GM12878 (cell line): ENCODE measurements around the gene RPS6KA2. TPM values are rescaled to one million over a fixed set of nuclear protein-coding genes. Genes with fewer than 3 reads are reported as not detected.

Experiments used
- ATAC-seq: fragments of 200-7000 bp; cut with Tn5 transposase; 3 replicates; pipeline ENCODE4 v1.9.1; 2020; ENCODE audit warnings: mild to moderate bottlenecking, moderate library complexity
- BruUV-seq: library from RNA; stranded (reverse); fragments of 400-500 nt; replicated peaks from 2 replicates; lab custom pipeline; 2021; lab: Mats Ljungman, UMichigan
- CTCF ChIA-PET: fragments of 300-600 bp; sonication (Branson Sonifier 250); formaldehyde crosslinking; extraction: SDS; loops from one replicate; lab custom pipeline; 2021; ENCODE audit warnings: inconsistent platforms; lab: Yijun Ruan, JAX
- POLR2A ChIA-PET: fragments of 350-600 bp; formaldehyde crosslinking; extraction: SDS; loops from one replicate; lab custom pipeline; 2021; ENCODE audit warnings: inconsistent platforms; lab: Charles Lee
- RAD21 ChIA-PET: fragments of 300-600 bp; sonication (Branson Sonifier 250); formaldehyde crosslinking; loops from one replicate; lab custom pipeline; 2023; ENCODE audit warnings: antibody characterized with exemption; ENCODE audit not compliant: unreplicated experiment; lab: Charles Lee
- SMC1A ChIA-PET: fragments of 300-600 bp; sonication (Branson Sonifier 250); formaldehyde crosslinking; loops from one replicate; lab custom pipeline; 2023; ENCODE audit not compliant: unreplicated experiment, uncharacterized antibody; lab: Charles Lee
- DNase-seq: peaks from one replicate; pipeline ENCODE4 v3.0.0-alpha.2; 2011; ENCODE audit warnings: low read depth, low spot score
- FAIRE-seq: peaks from 3 replicates; lab custom pipeline; 2011; peaks lifted over from hg19 to GRCh38; lab: Jason Lieb, UNC
- H2AFZ ChIP-seq: 2 replicates; pipeline ENCODE4 v1.6.0; 2011; ENCODE audit warnings: low read depth, low read length, control low read depth; ENCODE audit not compliant: control insufficient read depth
- H3K27ac ChIP-seq: 2 replicates; pipeline ENCODE4 v1.5.1; 2011; ENCODE audit warnings: control low read depth; ENCODE audit not compliant: control insufficient read depth, insufficient read depth
- H3K27me3 ChIP-seq, 2 experiments: replicated peaks in 1 of 2; 2 replicates each; pipeline versions ENCODE4 v1.6.0 to v1.6.1; 2011; ENCODE audit warnings: low read length in 1 of 2; ENCODE audit not compliant: control insufficient read depth in 2 of 2, insufficient read depth in 2 of 2
- H3K36me3 ChIP-seq, 2 experiments: 2 replicates each; pipeline ENCODE4 v1.5.1; 2011; ENCODE audit warnings: low read length in 1 of 2; ENCODE audit not compliant: control insufficient read depth in 2 of 2, insufficient read depth in 2 of 2
- H3K4me1 ChIP-seq: 2 replicates; pipeline ENCODE4 v1.6.1; 2011; ENCODE audit warnings: mild to moderate bottlenecking, low read length, moderate library complexity, mixed read lengths; ENCODE audit not compliant: control insufficient read depth, insufficient read depth
- H3K4me2 ChIP-seq: 2 replicates; pipeline ENCODE4 v1.6.0; 2011; ENCODE audit warnings: control low read depth; ENCODE audit not compliant: control insufficient read depth, insufficient read depth
- H3K4me3 ChIP-seq: fragments of 200-600 bp; sonication (generic); 2 replicates; pipeline ENCODE4 v1.5.1; 2016
- H3K79me2 ChIP-seq: 2 replicates; pipeline ENCODE4 v1.6.0; 2011; ENCODE audit warnings: low read length; ENCODE audit not compliant: control insufficient read depth, insufficient read depth
- H3K9ac ChIP-seq: 2 replicates; pipeline ENCODE4 v1.8.0; 2011; ENCODE audit warnings: low read length, control low read depth, mixed read lengths; ENCODE audit not compliant: control insufficient read depth, insufficient read depth
- H3K9me3 ChIP-seq: replicated peaks from 3 replicates; pipeline ENCODE4 v1.5.1; 2011; ENCODE audit warnings: mild to moderate bottlenecking, low read length; ENCODE audit not compliant: control insufficient read depth, insufficient read depth
- H4K20me1 ChIP-seq: 2 replicates; pipeline ENCODE4 v1.6.0; 2011; ENCODE audit not compliant: control insufficient read depth, insufficient read depth
- BCL3 ChIP-seq: IDR thresholded peaks from 2 replicates; pipeline ENCODE4 v1.6.1; 2011; ENCODE audit warnings: borderline replicate concordance, low read depth, mild to moderate bottlenecking, moderate library complexity, low read length; ENCODE audit not compliant: insufficient read depth, poor library complexity, severe bottlenecking
- EED ChIP-seq: sonication (generic); IDR thresholded peaks from 2 replicates; pipeline ENCODE4 v1.6.1; 2016; ENCODE audit warnings: antibody characterized with exemption, low read depth
- EP300 ChIP-seq, 2 experiments: fragments of 150-350 bp in 1 of 2; IDR thresholded peaks; 2 replicates each; pipeline ENCODE4 v1.6.1; 2011 to 2012; ENCODE audit warnings: low read depth in 2 of 2, low read length in 2 of 2, borderline replicate concordance in 1 of 2, improper control_type of control experiment in 1 of 2, inconsistent platforms in 1 of 2; ENCODE audit not compliant: control insufficient read depth in 1 of 2
- JUND ChIP-seq: IDR thresholded peaks from 2 replicates; pipeline ENCODE4 v1.6.1; 2012; ENCODE audit warnings: low read depth, mild to moderate bottlenecking, low read length, improper control_type of control experiment, moderate library complexity
- NFIC ChIP-seq: IDR thresholded peaks from 2 replicates; pipeline ENCODE4 v1.6.1; 2012; ENCODE audit warnings: low read depth, mild to moderate bottlenecking, inconsistent platforms, low read length, moderate library complexity
- POLR2AphosphoS5 ChIP-seq: IDR thresholded peaks from 2 replicates; pipeline ENCODE4 v1.6.1; 2011; ENCODE audit warnings: mild to moderate bottlenecking, low read length, inconsistent platforms
- RAD21 ChIP-seq: IDR thresholded peaks from 2 replicates; pipeline ENCODE4 v1.6.1; 2011; ENCODE audit warnings: mild to moderate bottlenecking, low read depth, low read length, moderate library complexity; ENCODE audit not compliant: insufficient read depth
- RELA ChIP-seq: fragments of 450-650 bp; IDR thresholded peaks from 2 replicates; pipeline ENCODE4 v1.8.0; 2014; ENCODE audit warnings: borderline replicate concordance; ENCODE audit not compliant: partially characterized antibody
- TCF3 ChIP-seq: IDR thresholded peaks from 2 replicates; pipeline ENCODE4 v1.6.1; 2012; ENCODE audit warnings: low read depth, mild to moderate bottlenecking, low read length, borderline replicate concordance; ENCODE audit not compliant: insufficient read depth
- ZNF24 ChIP-seq: fragments of 450-650 bp; IDR thresholded peaks from 2 replicates; pipeline ENCODE4 v1.6.1; 2017; ENCODE audit warnings: antibody characterized with exemption, mild to moderate bottlenecking
- ZSCAN29 ChIP-seq: fragments of 450-650 bp; IDR thresholded peaks from 2 replicates; pipeline ENCODE4 v1.6.1; 2017; ENCODE audit warnings: mild to moderate bottlenecking, moderate library complexity
- WGBS: methylation state at CpG from one replicate; pipeline ENCODE4 v1.1.6; 2016; ENCODE audit warnings: low lambda C conversion rate; ENCODE audit not compliant: insufficient replicate concordance, insufficient coverage; ENCODE audit errors: missing lambda C conversion rate; 5-methylcytosine and 5-hydroxymethylcytosine counted together
- in situ Hi-C: fragments of 300-500 bp; cut with MboI; formaldehyde crosslinking; loops from 9 replicates; pipeline ENCODE4 v1.14.3; 2018; ENCODE audit warnings: mixed read lengths
- intact Hi-C: fragments of 100-400 bp; cut with micrococcal nuclease; formaldehyde crosslinking; loops from one replicate; pipeline ENCODE4 v1.14.2; 2022; ENCODE audit not compliant: unreplicated experiment
- polyA plus RNA-seq, 11 experiments: library from polyadenylated mRNA; depleted of rRNA in 4 of 11; unstranded in 6 of 11; stranded (reverse) in 5 of 11; fragments of >200 nt; fragmentation: Nextera tagmentation in 4 of 11; fragmentation: Illumina TruSeq in 1 of 11; extraction: Ambion mirVana in 4 of 11; extraction: Trizol in 1 of 11; gene quantifications; 1 replicate in 1 of 11; 2 replicates in 10 of 11; pipeline versions ENCODE4 v1.2.1 to v1.2.3, GENCODE V29; 2011 to 2016; ENCODE audit warnings: inconsistent platforms in 2 of 11, missing spikeins in 2 of 11, low read depth in 1 of 11
- total RNA-seq, 4 experiments: library from RNA; depleted of rRNA in 3 of 4; stranded (reverse); fragments of >200 nt in 3 of 4; fragmentation: Illumina TruSeq in 1 of 4; extraction: Trizol in 1 of 4; gene quantifications; 2 replicates each; pipeline versions ENCODE4 v1.2.1 to v1.2.3, GENCODE V29; 2013 to 2021
- TF ChIP-seq, protein P1 (sequence below): fragments of 450-650 bp; IDR thresholded peaks from 2 replicates; pipeline ENCODE4 v1.6.1; 2018; ENCODE audit warnings: mild to moderate bottlenecking, low read depth, moderate library complexity; ENCODE audit not compliant: partially characterized antibody
- TF ChIP-seq, protein P2 (sequence below): IDR thresholded peaks from 2 replicates; pipeline ENCODE4 v1.6.1; 2012; ENCODE audit warnings: low read depth, low read length, improper control_type of control experiment
- TF ChIP-seq, protein P3 (sequence below): fragments of 450-650 bp; IDR thresholded peaks from 2 replicates; pipeline ENCODE4 v1.6.1; 2018; ENCODE audit warnings: borderline replicate concordance, mild to moderate bottlenecking; ENCODE audit not compliant: partially characterized antibody

The RPS6KA2 gene
- total and polyA plus RNA-seq, 10 of the 15 experiments (the other 5 are each of a cell fraction or from before 2014, with no cell fraction given): 0.02 to 1.0 (median 0.22) TPM; not detected in 1

DNA sequence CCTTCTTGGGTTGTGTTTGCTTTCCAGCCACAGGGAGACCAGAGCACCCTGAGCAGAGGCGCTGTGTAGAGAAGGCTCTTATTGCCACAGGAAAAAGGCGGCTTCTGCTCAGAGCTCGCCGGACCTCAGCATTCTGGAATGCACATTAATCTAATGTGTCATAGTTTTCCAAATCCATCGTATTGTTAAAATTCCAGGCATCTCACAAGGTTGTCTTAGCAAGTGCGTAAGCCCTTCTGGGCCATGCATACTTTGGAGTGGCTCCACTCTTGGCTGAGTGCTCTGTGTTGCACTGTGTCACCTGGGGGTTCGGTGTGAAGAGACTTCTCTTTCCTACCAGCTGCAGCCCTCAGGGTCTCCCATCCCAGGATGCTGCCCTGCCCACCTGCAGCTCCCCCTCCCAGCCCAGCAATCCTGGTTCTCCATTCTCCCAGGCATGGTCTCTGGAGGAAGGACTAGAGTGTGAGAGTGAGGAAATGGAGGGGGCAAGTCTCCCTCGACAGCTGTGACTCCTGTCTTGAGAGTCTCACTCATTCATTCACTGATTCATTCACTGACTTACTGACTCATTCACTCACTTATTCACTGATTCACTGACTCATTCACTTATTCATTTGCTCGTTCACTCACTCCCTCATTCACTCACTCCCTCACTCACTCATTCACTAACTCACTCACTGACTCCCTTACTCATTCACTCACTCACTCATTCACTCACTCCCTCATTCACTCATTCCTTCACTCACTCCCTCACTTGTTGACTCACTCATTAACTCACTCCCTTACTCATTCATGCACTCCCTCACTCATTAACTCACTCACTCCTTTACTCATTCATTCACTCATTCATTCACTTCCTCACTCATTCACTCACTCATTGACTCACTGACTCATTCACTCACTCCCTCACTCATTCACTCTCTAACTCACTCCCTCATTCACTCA, 160.6 kb downstream of the RPS6KA2 start:
- Histone ChIP-seq H2AFZ (no peak overlapping the region), H3K79me2 (no peaks in the 10 kb centered on the region), H3K27ac (no peak overlapping the region), H3K4me3 (no peak overlapping the region), H3K27me3 (no peaks in the 10 kb centered on the region), H3K36me3 (no peaks in the 10 kb centered on the region), H4K20me1 (no peaks in the 10 kb centered on the region), H3K9ac (no peak overlapping the region), H3K4me2 (no peak overlapping the region), H3K9me3 (no peaks in the 10 kb centered on the region), H3K4me1 (no peaks in the 10 kb centered on the region)
- FAIRE-seq: no peak
- ChIA-PET POLR2A (no interaction called here), RAD21 (no interaction called here), CTCF (no interaction called here), SMC1A (no interaction called here)
- 61% methylated on average over 9 of the region's 9 CpGs for WGBS
- DNase-seq: no peak
- intact Hi-C loops: no loop called here
- in situ Hi-C loops: no loop called here
- BruUV-seq: no TSS peak
- ATAC-seq: no peak
- TF ChIP-seq ZNF24 (peak; percentile 83), TCF3 (0 out of 2 replicates have a peak, but pooled peaks have one; percentile 18), RELA (no peak), JUND (no peak), EED (no peak), EP300 (IDR thresholded peaks at IDR 0.05; ENCODE audit: borderline replicate concordance in 1 of 2, control insufficient read depth in 1 of 2, low read depth in 2 of 2, low read length in 2 of 2) (no peak), NFIC (peak; percentile 43; the same call in 1 of the 2 replicates), ZSCAN29 (no peak), RAD21 (no peak), POLR2AphosphoS5 (no peak), BCL3 (peak; percentile 89)
- TF ChIP-seq, protein P1, sequence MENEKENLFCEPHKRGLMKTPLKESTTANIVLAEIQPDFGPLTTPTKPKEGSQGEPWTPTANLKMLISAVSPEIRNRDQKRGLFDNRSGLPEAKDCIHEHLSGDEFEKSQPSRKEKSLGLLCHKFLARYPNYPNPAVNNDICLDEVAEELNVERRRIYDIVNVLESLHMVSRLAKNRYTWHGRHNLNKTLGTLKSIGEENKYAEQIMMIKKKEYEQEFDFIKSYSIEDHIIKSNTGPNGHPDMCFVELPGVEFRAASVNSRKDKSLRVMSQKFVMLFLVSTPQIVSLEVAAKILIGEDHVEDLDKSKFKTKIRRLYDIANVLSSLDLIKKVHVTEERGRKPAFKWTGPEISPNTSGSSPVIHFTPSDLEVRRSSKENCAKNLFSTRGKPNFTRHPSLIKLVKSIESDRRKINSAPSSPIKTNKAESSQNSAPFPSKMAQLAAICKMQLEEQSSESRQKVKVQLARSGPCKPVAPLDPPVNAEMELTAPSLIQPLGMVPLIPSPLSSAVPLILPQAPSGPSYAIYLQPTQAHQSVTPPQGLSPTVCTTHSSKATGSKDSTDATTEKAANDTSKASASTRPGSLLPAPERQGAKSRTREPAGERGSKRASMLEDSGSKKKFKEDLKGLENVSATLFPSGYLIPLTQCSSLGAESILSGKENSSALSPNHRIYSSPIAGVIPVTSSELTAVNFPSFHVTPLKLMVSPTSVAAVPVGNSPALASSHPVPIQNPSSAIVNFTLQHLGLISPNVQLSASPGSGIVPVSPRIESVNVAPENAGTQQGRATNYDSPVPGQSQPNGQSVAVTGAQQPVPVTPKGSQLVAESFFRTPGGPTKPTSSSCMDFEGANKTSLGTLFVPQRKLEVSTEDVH: no peak
- TF ChIP-seq, protein P2, sequence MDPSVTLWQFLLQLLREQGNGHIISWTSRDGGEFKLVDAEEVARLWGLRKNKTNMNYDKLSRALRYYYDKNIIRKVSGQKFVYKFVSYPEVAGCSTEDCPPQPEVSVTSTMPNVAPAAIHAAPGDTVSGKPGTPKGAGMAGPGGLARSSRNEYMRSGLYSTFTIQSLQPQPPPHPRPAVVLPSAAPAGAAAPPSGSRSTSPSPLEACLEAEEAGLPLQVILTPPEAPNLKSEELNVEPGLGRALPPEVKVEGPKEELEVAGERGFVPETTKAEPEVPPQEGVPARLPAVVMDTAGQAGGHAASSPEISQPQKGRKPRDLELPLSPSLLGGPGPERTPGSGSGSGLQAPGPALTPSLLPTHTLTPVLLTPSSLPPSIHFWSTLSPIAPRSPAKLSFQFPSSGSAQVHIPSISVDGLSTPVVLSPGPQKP: no peak
- TF ChIP-seq, protein P3, sequence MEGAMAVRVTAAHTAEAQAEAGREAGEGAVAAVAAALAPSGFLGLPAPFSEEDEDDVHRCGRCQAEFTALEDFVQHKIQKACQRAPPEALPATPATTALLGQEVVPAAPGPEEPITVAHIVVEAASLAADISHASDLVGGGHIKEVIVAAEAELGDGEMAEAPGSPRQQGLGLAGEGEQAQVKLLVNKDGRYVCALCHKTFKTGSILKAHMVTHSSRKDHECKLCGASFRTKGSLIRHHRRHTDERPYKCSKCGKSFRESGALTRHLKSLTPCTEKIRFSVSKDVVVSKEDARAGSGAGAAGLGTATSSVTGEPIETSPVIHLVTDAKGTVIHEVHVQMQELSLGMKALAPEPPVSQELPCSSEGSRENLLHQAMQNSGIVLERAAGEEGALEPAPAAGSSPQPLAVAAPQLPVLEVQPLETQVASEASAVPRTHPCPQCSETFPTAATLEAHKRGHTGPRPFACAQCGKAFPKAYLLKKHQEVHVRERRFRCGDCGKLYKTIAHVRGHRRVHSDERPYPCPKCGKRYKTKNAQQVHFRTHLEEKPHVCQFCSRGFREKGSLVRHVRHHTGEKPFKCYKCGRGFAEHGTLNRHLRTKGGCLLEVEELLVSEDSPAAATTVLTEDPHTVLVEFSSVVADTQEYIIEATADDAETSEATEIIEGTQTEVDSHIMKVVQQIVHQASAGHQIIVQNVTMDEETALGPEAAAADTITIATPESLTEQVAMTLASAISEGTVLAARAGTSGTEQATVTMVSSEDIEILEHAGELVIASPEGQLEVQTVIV: no peak
